GM20431 (cell line): Measurements from ENCODE around the gene PODXL.
"Not testable (repeated sequence)": the region's sequence is repeated elsewhere in the genome, so short reads cannot be mapped to it uniquely, and the experiment has no call there.

Experiments
- in situ Hi-C: fragments of 300-500 bp; cut with MseI, MboI; formaldehyde crosslinking; loops from one replicate; pipeline ENCODE4 v1.15.0; 2020; ENCODE audit warnings: low sequenced_read_pairs; ENCODE audit not compliant: unreplicated experiment

Gene PODXL

DNA sequence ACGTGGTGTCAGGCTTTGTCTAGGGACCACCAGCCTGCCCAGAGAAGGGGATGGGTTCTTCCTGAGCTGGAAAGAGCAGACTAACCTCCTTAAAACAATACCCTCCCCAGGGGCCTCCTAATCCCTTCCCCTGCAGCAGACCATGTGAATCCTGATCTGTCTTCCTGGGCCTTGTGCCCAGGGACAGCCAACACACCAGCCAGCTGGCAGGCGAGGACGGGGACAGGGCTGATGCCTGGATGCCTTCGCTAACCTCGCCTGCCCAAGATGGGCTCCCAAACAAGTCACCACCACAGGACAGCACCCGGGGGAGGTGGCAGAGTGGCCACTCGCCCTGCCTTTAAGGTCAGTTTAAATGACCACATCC, 17.6 kb downstream of the PODXL start:
- in situ Hi-C loops = no loop called here

DNA sequence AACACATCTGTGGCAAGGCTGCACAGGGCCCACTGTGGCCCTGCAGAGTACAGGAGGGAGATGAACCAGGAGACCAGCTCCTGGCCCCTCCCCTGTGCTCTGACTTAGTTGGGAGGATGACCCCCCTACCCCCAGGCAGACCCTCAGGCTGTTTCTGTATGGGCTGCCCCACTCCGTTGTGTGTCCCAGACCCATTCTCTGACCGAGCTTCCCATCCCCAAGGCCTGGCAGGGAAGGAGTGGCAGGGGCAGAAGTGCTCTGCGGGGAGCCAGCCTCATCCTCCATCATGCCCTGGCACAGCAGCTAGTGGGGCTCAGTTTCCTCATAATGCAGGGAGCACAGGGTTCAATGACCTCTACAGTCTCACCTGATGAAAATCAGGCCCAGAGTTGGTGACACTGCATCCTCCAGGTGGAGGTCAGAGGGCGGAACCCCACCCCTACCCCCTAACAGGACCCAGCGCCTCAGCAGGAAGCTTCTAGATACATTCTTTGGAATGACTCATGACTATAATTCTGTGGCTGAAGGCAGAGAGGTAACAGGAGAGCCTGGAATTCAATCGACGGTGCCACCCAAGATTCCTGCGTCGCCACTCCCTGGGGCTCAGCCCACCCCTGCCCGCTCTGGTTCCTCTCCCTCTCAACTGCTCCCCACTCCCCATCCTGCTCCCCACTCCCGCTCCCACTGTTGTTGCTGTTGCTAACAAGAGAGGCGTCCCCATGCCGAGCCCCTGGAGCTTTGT, 18.2 kb downstream of the PODXL start:
- in situ Hi-C loops = no loop called here

DNA sequence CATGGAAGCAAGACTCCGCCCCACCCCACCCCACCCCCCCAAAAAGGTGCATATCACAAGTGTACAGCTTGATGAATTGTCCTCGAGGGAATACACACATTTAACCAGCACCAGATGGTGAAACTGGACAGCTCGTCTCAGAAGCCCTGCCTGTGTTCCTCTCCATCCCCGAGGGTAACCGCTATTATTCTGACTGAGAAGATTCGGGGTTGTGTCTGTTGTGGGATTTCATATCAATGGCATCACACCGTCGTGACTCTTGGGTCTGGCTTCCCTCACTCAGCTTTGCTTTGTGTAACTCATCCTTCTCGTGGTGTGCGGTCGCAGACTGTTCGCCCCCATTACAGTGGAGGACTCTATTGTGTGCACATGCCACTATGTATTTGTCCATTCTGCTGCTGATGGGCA, 18.9 kb downstream of the PODXL start:
- in situ Hi-C loops = no loop called here

DNA sequence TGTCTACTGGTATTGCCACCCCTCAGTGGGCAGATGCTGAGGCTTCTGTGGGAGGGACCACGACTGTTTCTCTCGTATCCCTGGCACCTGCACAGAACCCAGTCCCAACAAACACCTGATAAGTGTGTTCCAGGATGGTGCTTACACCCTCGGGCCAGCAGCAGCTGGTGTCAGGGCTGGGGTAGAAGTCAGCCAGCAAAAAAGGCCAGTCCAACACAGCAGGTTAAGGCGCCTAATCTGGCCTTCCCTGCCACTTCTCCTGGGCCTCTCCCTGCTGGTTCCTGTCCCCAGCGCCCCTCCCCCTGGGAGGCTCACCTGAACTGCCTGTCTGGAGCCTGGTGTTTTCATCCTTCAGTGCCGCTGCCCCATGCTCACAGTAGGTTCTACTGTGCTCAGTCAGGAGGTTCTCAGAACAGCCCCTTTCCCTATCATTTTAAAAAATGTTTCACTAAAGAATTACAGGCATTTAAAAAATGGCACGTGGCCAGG, 20.0 kb downstream of the PODXL start:
- in situ Hi-C loops = no loop called here

DNA sequence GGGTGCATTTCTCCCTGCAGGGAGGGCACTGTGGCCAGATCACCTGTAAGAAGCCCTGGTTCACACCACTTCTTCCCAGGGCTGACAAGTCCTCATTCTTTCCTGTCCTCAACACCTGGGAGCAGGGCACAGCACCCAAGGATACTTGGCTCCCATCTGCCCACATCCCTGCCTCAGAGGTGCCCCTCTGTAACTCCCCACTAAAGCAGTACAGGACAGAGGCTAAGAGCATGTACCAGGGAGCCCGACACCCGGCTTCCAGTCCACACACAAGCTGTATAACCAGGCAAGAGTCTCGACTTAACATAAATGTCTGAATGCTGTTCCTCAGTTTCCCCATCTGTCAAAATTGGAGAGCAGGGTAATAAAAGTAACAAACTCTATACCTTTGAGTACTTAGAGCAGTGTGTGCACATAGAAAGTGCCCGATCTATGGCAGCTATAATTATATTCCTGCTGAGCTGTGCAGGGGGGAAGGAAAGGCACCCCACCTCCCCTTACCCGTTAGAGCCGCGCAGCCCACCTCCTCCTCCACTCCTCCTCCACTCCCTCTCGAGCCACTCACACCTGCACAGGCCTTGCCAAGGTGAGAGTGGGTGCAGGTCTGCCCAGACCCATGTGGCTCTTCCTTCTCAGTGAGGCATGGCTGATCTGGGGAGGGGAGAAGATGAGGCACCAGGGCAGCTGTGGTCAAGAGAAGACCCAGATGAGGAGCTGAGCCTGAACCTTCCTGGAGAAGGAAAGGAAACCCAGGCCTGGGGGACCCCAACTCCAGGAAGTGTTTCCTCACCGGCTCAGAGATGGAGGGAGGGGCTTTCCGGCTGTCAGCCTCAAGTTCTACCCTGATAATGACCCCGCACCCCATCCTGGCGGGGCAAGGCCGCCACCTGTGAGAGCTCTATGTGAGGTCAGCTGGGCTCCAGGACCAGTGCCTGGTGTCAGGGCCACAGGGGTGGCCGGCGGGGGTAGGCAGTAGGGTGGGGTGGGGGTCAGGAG, 22.6 kb downstream of the PODXL start:
- in situ Hi-C loops = no loop called here

DNA sequence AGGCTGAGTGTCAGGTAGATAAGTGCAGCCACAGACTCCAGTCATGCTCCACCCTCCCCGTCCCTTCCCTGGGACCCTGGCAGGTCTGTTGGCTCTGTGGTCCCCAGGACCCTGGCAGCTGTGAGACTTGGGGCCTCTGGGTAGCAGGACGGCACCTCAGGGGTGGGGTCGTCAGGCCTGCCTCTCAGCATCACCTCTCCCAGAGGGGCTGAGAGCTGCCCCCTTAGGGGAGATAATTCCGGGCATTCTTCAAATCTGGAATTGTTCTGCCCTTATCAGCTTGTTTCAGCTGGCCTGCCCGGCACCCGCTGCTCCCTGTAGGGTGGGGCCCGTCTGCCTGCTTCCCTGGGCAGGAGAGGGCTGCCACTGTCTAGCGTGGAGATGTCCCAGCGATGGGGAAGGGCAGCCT, 23.3 kb downstream of the PODXL start:
- in situ Hi-C loops = no loop called here

DNA sequence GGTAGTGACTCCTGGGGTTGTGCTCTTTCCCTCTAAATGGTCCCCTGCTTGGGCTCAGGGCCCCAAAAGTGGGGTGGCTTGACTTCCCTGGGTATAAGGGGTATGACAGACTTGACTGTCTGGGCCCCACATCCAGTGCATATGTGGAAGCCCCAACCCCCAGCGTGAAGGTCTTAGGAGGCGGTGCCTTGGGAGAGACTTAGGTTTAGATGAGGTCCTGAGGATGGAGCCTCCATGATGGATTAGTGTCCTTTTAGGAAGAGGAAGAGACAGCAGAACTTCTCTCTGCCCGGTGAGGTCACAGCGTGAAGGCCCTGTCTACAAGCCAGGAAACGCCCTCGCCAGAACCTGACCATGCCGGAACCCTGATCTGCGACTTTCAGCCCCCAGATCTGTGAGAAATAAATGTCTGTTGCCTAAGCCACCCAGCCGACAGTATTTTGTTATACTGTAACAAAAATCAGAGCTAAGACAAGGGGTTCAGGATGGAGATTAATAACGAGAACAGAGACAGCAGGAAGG, 23.8 kb downstream of the PODXL start:
- in situ Hi-C loops = no loop called here

DNA sequence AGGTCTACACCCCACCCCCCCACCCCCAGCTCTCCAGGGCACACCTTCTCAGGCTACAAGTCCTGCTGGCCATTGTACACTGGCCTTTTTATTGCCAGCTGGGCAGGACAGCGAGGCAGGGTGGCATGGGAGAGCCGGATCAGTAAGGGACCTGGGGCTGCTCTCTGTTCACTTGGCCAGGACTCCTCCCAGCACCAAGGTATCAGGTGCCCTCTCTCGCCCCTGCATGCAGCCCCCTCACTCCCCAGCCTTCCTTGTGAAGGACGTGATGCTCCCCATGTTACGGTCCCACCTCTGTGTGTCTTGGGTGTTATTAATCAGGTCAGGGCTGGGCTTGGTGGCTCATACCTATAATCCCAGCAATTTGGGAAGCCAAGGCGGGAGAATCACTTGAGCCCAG, 26.3 kb downstream of the PODXL start:
- in situ Hi-C loops = no loop called here

DNA sequence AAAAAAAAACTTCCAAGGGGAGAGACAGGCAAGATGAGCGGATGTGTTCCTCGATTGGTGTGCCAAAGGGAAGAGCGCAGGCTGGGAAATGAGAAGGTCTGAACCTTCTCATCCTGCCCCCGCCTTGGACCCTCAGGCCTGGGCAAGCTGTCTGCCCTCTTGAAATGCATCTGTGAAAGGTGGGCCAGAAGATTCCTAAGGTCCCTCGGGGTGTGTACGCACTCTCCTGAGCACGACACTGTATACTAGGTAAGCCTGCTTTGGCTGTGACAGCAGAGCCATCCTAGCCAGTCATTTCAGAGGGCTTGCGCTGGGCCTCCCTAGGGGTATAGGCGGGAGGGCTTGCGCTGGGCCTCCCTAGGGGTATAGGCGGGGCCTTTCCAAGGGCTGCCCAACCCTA, 26.8 kb downstream of the PODXL start:
- in situ Hi-C loops = no loop called here

DNA sequence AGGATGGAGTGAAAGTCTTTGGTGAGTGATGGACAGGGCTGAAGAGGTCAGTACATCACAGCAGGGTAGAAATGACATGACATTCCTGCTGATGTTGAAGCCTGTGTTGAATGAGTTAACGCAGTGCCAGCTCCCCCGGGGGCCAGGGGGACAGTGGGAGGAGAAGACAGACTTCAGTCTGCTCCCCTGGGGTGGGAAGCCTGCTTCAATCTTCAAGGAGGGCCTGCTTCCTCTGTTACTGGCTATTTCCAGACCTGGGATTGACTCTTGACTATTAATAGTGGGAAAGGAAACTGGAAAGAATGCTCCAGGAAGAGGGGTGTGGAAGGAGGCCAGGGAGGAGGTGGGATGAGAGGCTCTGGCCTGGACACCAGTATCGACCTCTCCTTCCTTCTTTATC, 27.2 kb downstream of the PODXL start:
- in situ Hi-C loops = no loop called here

DNA sequence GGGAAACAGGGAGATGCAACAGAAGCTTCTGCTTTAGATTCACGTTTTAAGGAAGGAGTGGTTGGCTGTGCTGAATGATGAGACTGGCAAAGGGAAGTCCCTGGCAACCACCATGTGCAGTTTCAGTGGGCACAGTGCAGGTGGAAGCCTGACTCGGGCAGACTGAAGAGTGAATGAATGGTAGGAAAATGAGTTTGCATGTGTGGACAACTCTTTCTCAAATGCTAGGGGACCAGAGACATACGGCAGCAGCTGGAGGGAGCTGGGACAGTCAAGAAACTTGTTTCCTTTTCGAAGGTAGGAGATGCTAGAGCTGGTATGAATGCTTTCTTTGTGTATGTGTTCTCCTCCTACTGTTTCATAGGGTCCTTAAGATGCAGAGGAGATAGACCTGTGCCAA, 29.0 kb downstream of the PODXL start:
- in situ Hi-C loops = no loop called here

DNA sequence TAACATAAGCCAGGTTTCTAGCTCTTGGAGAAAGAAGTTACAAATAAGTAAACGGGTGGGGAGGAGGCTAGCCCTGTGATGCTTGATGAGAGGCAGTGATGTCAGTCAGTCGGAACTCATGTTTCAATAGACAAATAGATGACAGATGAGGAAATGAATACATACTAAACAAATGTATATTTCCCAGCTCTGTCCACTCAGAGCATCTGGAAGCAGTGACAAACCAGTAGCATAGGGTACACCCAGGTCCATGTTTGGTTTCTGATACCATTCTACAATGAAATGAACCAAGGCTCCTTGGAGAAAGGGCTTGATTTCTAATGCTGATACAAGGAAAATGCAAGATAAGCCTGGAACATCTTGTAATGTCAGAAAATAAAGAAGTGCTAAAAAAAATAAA, 30.6 kb downstream of the PODXL start:
- in situ Hi-C loops = no loop called here

DNA sequence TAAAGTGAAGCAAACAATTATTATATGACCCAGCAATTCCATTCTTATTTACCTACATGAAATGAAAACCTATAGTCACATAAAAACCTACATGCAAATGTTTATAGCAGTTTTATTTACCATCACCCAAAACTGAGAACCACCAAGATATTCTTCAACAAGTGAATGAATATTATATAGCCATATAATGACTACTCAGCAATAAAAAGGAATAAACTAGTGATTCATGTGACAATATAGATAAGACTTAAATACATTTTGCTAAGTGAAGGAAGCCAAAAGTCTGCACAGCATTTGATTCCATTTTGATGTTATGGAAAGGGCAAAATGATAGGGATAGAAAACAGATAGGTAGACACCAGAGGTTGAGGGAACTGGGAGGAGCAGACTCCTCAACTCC, 31.7 kb downstream of the PODXL start:
- in situ Hi-C loops = no loop called here

DNA sequence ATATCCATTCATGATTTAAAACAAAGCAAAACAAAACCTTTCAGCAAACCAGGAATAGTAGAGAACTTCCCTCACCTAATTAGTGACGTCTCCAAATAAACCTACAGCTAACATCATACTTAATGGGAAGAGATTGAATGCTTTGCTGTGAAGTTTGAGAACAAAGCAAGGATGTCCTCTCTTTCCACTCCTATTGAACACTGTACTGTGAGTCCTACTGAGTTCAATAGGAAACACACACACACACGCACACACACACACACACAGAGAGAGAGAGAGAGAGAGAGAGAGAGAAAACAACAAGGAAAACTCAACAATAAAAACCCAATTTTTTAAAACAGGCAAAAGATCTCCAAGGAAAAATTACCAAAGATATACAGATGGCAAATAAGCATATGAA, 32.3 kb downstream of the PODXL start:
- in situ Hi-C loops = no loop called here

DNA sequence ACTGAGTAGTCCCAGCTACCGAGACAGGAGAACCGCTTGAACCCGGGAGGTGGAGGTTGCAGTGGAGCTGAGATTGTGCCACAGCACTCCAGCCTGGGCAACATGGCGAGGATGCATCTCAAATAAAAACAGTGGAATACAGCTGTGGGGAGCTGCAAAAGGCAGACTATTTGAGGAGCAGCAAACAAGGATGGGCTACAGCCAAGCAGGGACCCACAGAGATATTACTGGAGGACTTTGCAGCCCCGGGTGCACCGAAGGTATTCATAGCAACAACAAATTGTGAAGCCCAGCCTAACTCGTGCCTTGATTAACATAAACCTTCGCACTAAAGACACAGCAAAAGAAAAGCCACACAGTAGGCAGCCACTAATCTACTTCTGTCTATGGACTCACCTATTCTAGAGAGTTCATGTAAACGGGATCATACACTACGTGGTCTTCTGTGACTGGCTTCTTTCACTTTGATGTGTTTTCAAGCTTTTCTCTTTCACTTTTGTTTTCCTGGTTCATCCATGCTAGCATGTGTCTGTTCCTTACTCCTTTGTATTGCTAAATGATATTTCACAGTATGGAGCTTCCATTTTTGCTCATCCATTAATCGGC, 34.0 kb downstream of the PODXL start:
- in situ Hi-C loops = no loop called here

DNA sequence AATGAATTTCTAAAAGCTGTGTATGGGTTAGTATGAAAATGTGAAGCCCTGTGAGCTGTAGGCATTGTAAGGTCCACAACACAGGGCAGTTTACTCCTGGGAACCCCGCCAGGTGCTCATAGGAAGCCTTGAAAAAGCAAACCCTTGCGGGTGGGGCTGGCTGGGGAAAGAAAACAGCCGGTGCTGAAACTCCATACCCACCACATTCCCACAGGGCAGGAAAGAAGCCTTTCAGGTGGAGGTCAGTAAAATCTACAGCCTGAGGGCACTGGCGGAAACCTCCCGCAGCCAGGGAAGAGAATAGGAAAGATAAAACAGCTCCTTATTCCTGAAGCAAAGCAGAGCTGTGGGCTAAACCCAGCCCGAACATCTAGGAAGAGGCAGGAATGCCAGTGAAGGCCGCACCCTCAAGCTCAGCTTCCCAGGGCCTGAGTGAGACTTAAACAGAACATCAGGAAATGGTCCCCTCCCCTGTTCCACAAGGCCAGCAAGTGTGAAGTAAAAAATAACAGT, 34.7 kb downstream of the PODXL start:
- in situ Hi-C loops = no loop called here

DNA sequence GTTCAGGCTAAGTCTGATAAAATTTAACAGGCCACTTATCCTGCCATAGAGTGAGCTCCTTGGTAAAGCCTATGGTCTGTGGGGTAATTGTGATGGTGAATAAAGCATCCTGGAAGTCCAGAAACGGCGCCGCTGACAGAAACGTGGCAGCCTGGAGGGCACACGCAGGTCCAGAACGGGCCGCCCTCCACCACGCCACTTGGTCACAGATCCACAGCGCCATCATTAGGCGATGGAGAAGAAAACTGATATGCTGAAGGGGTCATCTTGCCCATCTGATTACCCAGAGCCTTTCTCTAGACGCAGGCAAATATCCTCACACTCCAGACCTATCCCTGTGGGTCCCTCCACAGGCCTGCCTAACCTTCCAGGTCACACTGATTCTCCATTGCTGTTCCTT, 37.8 kb downstream of the PODXL start:
- in situ Hi-C loops = no loop called here

DNA sequence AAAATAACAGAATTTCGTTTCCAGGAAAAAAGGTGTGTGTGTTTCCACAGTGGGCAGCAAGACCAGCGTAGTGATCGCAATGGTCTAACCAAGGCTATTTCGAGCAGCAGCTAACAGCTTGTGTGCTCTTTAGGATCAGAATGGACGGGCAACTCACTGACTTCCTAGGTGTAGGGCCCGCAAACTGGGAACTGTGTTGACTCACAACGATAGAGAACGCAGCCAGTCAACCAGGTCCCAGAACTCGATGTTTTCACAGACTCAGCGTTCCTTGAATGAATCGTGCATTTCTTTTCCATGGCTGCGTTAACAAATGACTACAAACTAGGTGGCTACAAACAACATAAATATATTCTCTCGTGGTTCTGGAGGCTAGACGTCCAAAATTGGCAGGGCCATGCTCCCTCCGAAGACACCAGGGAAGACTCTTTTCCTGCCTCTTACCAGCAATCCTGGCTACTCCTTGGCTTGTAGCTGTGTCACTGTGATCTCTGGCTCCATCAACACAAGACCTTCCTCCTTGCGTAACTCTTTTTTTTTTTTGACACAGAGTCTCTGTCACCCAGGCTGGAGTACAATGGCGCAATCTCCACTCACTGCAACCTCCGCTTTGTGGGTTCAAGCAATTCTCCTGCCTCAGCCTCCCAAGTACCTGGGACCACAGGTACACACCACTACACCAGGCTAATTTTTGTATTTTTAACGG, 39.1 kb downstream of the PODXL start:
- in situ Hi-C loops = no loop called here

DNA sequence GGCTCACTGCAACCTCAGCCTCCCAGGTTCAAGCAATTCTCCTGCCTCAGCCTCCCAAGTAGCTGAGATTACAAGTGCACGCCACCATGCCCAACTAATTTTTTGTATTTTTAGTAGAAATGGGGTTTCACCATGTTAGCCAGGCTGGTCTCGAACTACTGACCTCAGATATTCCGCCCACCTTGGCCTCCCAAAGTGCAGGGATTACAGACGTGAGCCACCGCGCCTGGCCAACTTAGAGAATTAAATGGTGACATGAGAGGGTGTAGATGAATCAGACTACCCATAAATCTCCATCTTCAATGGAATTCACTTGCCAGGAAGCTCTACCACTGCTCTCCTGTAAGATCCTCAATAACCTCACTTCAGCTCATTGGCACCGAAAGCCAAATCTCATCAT, 41.0 kb downstream of the PODXL start:
- in situ Hi-C loops = not testable (repeated sequence)
